Measurements from ENCODE around the gene VGLL4. TPM values are rescaled to one million over a fixed set of nuclear protein-coding genes. Genes with fewer than 3 reads are reported as not detected.

The VGLL4 gene
- total RNA-seq, 1 experiment from 2014 or later = 43.0 TPM

- TF ChIP-seq AR (CRISPR knock-in tag; IDR thresholded peaks at IDR 0.05) = no peak
- TF ChIP-seq ZNF512 (CRISPR knock-in tag; IDR thresholded peaks at IDR 0.05; ENCODE audit: borderline replicate concordance) = no peak
- TF ChIP-seq EMX1 (CRISPR knock-in tag; IDR thresholded peaks at IDR 0.05) = no peak
- no peak for TF ChIP-seq CREM (CRISPR knock-in tag; IDR thresholded peaks at IDR 0.05)
- no peak for TF ChIP-seq GTF2I (CRISPR knock-in tag; conservative IDR thresholded peaks at IDR 0.05)
- no peak for TF ChIP-seq CDX4 (CRISPR knock-in tag; IDR thresholded peaks at IDR 0.05; ENCODE audit: borderline replicate concordance)
- peak; percentile 40; the same call in 1 of the 2 replicates for TF ChIP-seq MAX (CRISPR knock-in tag; IDR thresholded peaks at IDR 0.05)
- TF ChIP-seq TEAD4 (CRISPR knock-in tag; IDR thresholded peaks at IDR 0.05) = no peak
- no peak for TF ChIP-seq ZNF671 (CRISPR knock-in tag; IDR thresholded peaks at IDR 0.05)
- TF ChIP-seq GRHL2 (CRISPR knock-in tag; IDR thresholded peaks at IDR 0.05; ENCODE audit: insufficient replicate concordance, severe bottlenecking) = no peak
- TF ChIP-seq ARID4B (CRISPR knock-in tag; IDR thresholded peaks at IDR 0.05; ENCODE audit: borderline replicate concordance) = peak; percentile 27; the same call in 1 of the 2 replicates
- TF ChIP-seq ZBTB43 (CRISPR knock-in tag; IDR thresholded peaks at IDR 0.05) = no peak
- no peak for TF ChIP-seq ESRRA (CRISPR knock-in tag; IDR thresholded peaks at IDR 0.05; ENCODE audit: borderline replicate concordance)
- TF ChIP-seq HMGA2 (CRISPR knock-in tag; IDR thresholded peaks at IDR 0.05) = no peak
- TF ChIP-seq ATF6 (CRISPR knock-in tag; IDR thresholded peaks at IDR 0.05) = no peak
- TF ChIP-seq E2F5 (CRISPR knock-in tag; IDR thresholded peaks at IDR 0.05) = no peak
- no peak for TF ChIP-seq AFF4 (CRISPR knock-in tag; IDR thresholded peaks at IDR 0.05; ENCODE audit: borderline replicate concordance)
- no peak for TF ChIP-seq NR1H2 (CRISPR knock-in tag; IDR thresholded peaks at IDR 0.05)
These were observed 1.1 kb downstream of the VGLL4 start (continued) for GRCh38 chr3:11642431-11643191.

Data from WTC11 (cell line).